H9 (cell line): Measurements from ENCODE around the gene INO80. TPM values are rescaled to one million over a fixed set of nuclear protein-coding genes. Genes with fewer than 3 reads are reported as not detected.

ENCODE experiments used
- DNase-seq: peaks from one replicate; pipeline ENCODE4 v3.0.0-alpha.2; 2017
- H2AFZ ChIP-seq: one replicate; pipeline ENCODE4 v1.6.1; 2013; ENCODE audit warnings: mild to moderate bottlenecking, low read length, control low read depth, moderate library complexity
- H2AK5ac ChIP-seq: 2 replicates; pipeline ENCODE4 v1.6.1; 2013; ENCODE audit warnings: low read length, control low read depth, mixed read lengths; ENCODE audit not compliant: insufficient read length
- H2BK120ac ChIP-seq: one replicate; pipeline ENCODE4 v1.6.1; 2013; ENCODE audit warnings: low read depth, mild to moderate bottlenecking, low read length, control low read depth, inconsistent platforms; ENCODE audit not compliant: poor library complexity, severe bottlenecking
- H2BK12ac ChIP-seq: 2 replicates; pipeline ENCODE4 v1.6.1; 2013; ENCODE audit warnings: low read length, control low read depth, mixed read lengths, low read depth; ENCODE audit not compliant: insufficient read length
- H2BK15ac ChIP-seq: 2 replicates; pipeline ENCODE4 v1.6.1; 2013; ENCODE audit warnings: low read depth, low read length, control low read depth
- H2BK20ac ChIP-seq: one replicate; pipeline ENCODE4 v1.6.1; 2013; ENCODE audit warnings: low read depth, mild to moderate bottlenecking, low read length, control low read depth, inconsistent platforms; ENCODE audit not compliant: poor library complexity, severe bottlenecking
- H2BK5ac ChIP-seq: 2 replicates; pipeline ENCODE4 v1.6.1; 2013; ENCODE audit warnings: low read length, control low read depth, mixed read lengths; ENCODE audit not compliant: insufficient read length
- H3K14ac ChIP-seq: 2 replicates; pipeline ENCODE4 v1.6.1; 2013; ENCODE audit warnings: low read length, control low read depth; ENCODE audit not compliant: insufficient read depth
- H3K18ac ChIP-seq: 2 replicates; pipeline ENCODE4 v1.6.1; 2013; ENCODE audit warnings: low read depth, mild to moderate bottlenecking, mixed read lengths, low read length, control low read depth; ENCODE audit not compliant: insufficient read length
- H3K23ac ChIP-seq: 2 replicates; pipeline ENCODE4 v1.6.1; 2013; ENCODE audit warnings: low read length, control low read depth, mixed read lengths, low read depth; ENCODE audit not compliant: insufficient read length
- H3K23me2 ChIP-seq: 2 replicates; pipeline ENCODE4 v1.6.1; 2013; ENCODE audit warnings: low read depth, mild to moderate bottlenecking, mixed read lengths, low read length, control low read depth; ENCODE audit not compliant: insufficient read length, poor library complexity, severe bottlenecking
- H3K27ac ChIP-seq: 2 replicates; pipeline ENCODE4 v1.5.1; 2013; ENCODE audit warnings: low read length, control low read depth, mixed read lengths, low read depth; ENCODE audit not compliant: insufficient read length
- H3K27me3 ChIP-seq: 2 replicates; pipeline ENCODE4 v1.6.1; 2013; ENCODE audit warnings: low read length, control low read depth, inconsistent platforms; ENCODE audit not compliant: insufficient read depth
- H3K4ac ChIP-seq: 2 replicates; pipeline ENCODE4 v1.6.1; 2013; ENCODE audit warnings: low read depth, mild to moderate bottlenecking, control low read depth, inconsistent platforms, low read length, moderate library complexity
- H3K4me1 ChIP-seq: 2 replicates; pipeline ENCODE4 v1.6.1; 2013; ENCODE audit warnings: low read length, control low read depth, inconsistent platforms; ENCODE audit not compliant: insufficient read depth
- H3K4me2 ChIP-seq: 2 replicates; pipeline ENCODE4 v1.6.1; 2013; ENCODE audit warnings: low read length, control low read depth, mixed read lengths; ENCODE audit not compliant: insufficient read length, insufficient read depth
- H3K56ac ChIP-seq: 2 replicates; pipeline ENCODE4 v1.6.1; 2013; ENCODE audit warnings: low read depth, mild to moderate bottlenecking, mixed read lengths, low read length, control low read depth; ENCODE audit not compliant: insufficient read length
- H3K79me1 ChIP-seq: 2 replicates; pipeline ENCODE4 v1.6.1; 2013; ENCODE audit warnings: low read depth, mild to moderate bottlenecking, moderate library complexity, low read length, control low read depth, inconsistent platforms; ENCODE audit not compliant: insufficient read depth, poor library complexity, severe bottlenecking
- H3K79me2 ChIP-seq: 2 replicates; pipeline ENCODE4 v1.6.1; 2013; ENCODE audit warnings: low read length, control low read depth, inconsistent platforms; ENCODE audit not compliant: insufficient read depth
- H3K9ac ChIP-seq: 2 replicates; pipeline ENCODE4 v1.6.1; 2013; ENCODE audit warnings: low read length, control low read depth, mixed read lengths; ENCODE audit not compliant: insufficient read length; ENCODE audit errors: extremely low read depth
- H3K9me3 ChIP-seq: one replicate; pipeline ENCODE4 v1.6.1; 2013; ENCODE audit warnings: low read depth, low read length, inconsistent platforms; ENCODE audit not compliant: control insufficient read depth
- H3T11ph ChIP-seq: one replicate; pipeline ENCODE4 v1.6.1; 2013; ENCODE audit warnings: mild to moderate bottlenecking, low read length, control low read depth, inconsistent platforms
- H4K20me1 ChIP-seq: one replicate; pipeline ENCODE4 v1.6.1; 2013; ENCODE audit not compliant: control insufficient read depth, insufficient read length, insufficient read depth
- H4K5ac ChIP-seq: 2 replicates; pipeline ENCODE4 v1.6.1; 2013; ENCODE audit warnings: low read depth, mild to moderate bottlenecking, mixed read lengths, low read length, control low read depth; ENCODE audit not compliant: insufficient read length
- H4K8ac ChIP-seq: replicated peaks from 2 replicates; pipeline ENCODE4 v1.6.1; 2013; ENCODE audit warnings: low read length, control low read depth, mixed read lengths, low read depth; ENCODE audit not compliant: insufficient read length
- H4K91ac ChIP-seq: 2 replicates; pipeline ENCODE4 v1.6.1; 2013; ENCODE audit warnings: low read depth, mild to moderate bottlenecking, moderate library complexity, mixed read lengths, low read length, control low read depth; ENCODE audit not compliant: insufficient read length
- H3K27ac Mint-ChIP-seq, 3 experiments: 2 replicates in 2 of 3; 3 replicates in 1 of 3; pipeline ENCODE4 v1.8.0; 2020 to 2021; ENCODE audit warnings: mixed read lengths in 3 of 3, mild to moderate bottlenecking in 1 of 3, moderate library complexity in 1 of 3
- H3K27me3 Mint-ChIP-seq: 2 replicates; pipeline ENCODE4 v1.8.0; 2021; ENCODE audit warnings: low read depth, mild to moderate bottlenecking, moderate library complexity, mixed read lengths
- H3K36me3 Mint-ChIP-seq, 3 experiments: 2 replicates in 2 of 3; 3 replicates in 1 of 3; pipeline ENCODE4 v1.8.0; 2020 to 2021; ENCODE audit warnings: low read depth in 3 of 3, mixed read lengths in 3 of 3; ENCODE audit not compliant: insufficient read depth in 1 of 3
- H3K4me1 Mint-ChIP-seq, 2 experiments: 2 replicates each; pipeline ENCODE4 v1.8.0; 2020; ENCODE audit warnings: mixed read lengths in 2 of 2
- H3K4me3 Mint-ChIP-seq, 2 experiments: 2 replicates in 1 of 2; 3 replicates in 1 of 2; pipeline ENCODE4 v1.8.0; 2020 to 2021; ENCODE audit warnings: mild to moderate bottlenecking in 2 of 2, mixed read lengths in 2 of 2, moderate library complexity in 1 of 2
- H3K9me3 Mint-ChIP-seq, 2 experiments: 2 replicates in 1 of 2; 3 replicates in 1 of 2; pipeline ENCODE4 v1.8.0; 2020; ENCODE audit warnings: mild to moderate bottlenecking in 2 of 2, mixed read lengths in 2 of 2, moderate library complexity in 1 of 2
- CTCF ChIP-seq: fragments of 200-600 bp; sonication (generic); conservative IDR thresholded peaks from 3 replicates; pipeline ENCODE4 v1.8.0; 2021; ENCODE audit warnings: antibody characterized with exemption, mild to moderate bottlenecking
- WGBS: extraction: QIAGEN DNeasy Blood & Tissue Kit; methylation state at CpG from one replicate; pipeline ENCODE4 v1.1.7; 2013; ENCODE audit warnings: missing lambda C conversion rate, low lambda C conversion rate, mixed read lengths; ENCODE audit not compliant: insufficient read length; ENCODE audit errors: extremely low coverage; 5-methylcytosine and 5-hydroxymethylcytosine counted together
- total RNA-seq: library from RNA; stranded (reverse); gene quantifications from 2 replicates; pipeline ENCODE4 v1.2.1, GENCODE V29; 2021

Gene INO80
- total RNA-seq, 1 experiment from 2014 or later: 29.2 TPM

- H3K36me3 Mint-ChIP-seq: no peaks in the 10 kb centered on the region; a peak in 1 of 7 replicates
- DNase-seq: peak; percentile 81
- peak; percentile 68 for TF ChIP-seq CTCF
- Histone ChIP-seq H3K14ac (peak overlapping the region; percentile 55), H3K27ac (no peak overlapping the region), H2BK15ac (no peak overlapping the region), H3K23ac (no peak overlapping the region), H2BK120ac (no peak overlapping the region), H3K4me2 (peak overlapping the region; percentile 77), H2BK20ac (no peak overlapping the region), H3K9ac (peak overlapping the region; percentile 6), H3K9me3 (no peaks in the 10 kb centered on the region), H3K23me2 (peaks cover 5% of the 10 kb centered on the region), H3K56ac (no peak overlapping the region), H4K5ac (no peak overlapping the region), H4K91ac (no peak overlapping the region), H3K4me1 (no peaks in the 10 kb centered on the region), H3K4ac (no peak overlapping the region), H3K27me3 (no peaks in the 10 kb centered on the region; the same call in 1 of the 2 replicates), H4K8ac (no peak overlapping the region), H3K18ac (peak overlapping the region; percentile 82), H2BK12ac (no peak overlapping the region), H2AK5ac (no peak overlapping the region), H2BK5ac (no peak overlapping the region), H4K20me1 (no peaks in the 10 kb centered on the region), H3T11ph (no peak overlapping the region), H2AFZ (no peak overlapping the region), H3K79me1 (no peaks in the 10 kb centered on the region), H3K79me2 (no peaks in the 10 kb centered on the region)
- H3K4me3 Mint-ChIP-seq: peak overlapping the region; percentile 61 to 75
- H3K9me3 Mint-ChIP-seq: no peaks in the 10 kb centered on the region
- WGBS: no CpG with 5 or more reads among the region's 92 CpGs
- H3K27me3 Mint-ChIP-seq: peaks cover 73% of the 10 kb centered on the region
- H3K4me1 Mint-ChIP-seq: peaks cover 26 to 30% of the 10 kb centered on the region in 2 experiments
- H3K27ac Mint-ChIP-seq: no peak overlapping the region
Measured at GRCh38 chr15:40941528-40942336, 174.3 kb downstream of the INO80 start.
